ENCODE measurements around the gene PLD3. TPM values are rescaled to one million over a fixed set of nuclear protein-coding genes. Genes with fewer than 3 reads are reported as not detected.
A peak's percentile ranks its signal among the peaks of the same experiment; 100 is the strongest.

The PLD3 gene
- total RNA-seq, 1 experiment from 2014 or later = 146 TPM

- Histone ChIP-seq H3K27ac (no peak overlapping the region), H3K27me3 (ENCODE audit: insufficient read depth, low read depth) (no peaks in the 10 kb centered on the region), H3K36me3 (ENCODE audit: low read depth) (no peaks in the 10 kb centered on the region), H2AFZ (no peak overlapping the region), H3K4me1 (replicated peaks; ENCODE audit: insufficient read depth) (peaks cover 18% of the 10 kb centered on the region), H3K4me2 (peak overlapping the region; percentile 77; the same call in 1 of the 2 replicates), H3K79me2 (ENCODE audit: low read depth) (no peaks in the 10 kb centered on the region), H4K20me1 (ENCODE audit: insufficient read depth) (no peaks in the 10 kb centered on the region), H3F3A (ENCODE audit: insufficient read depth, low read depth) (no peaks in the 10 kb centered on the region), H3K9me2 (ENCODE audit: insufficient read depth) (no peaks in the 10 kb centered on the region), H3K4me3 (no peak overlapping the region), H3K9me3 (ENCODE audit: insufficient read depth, low read depth) (no peaks in the 10 kb centered on the region)
- no TSS peak for BruUV-seq (replicated peaks)
- DNase-seq = no peak
- TF ChIP-seq EZH2 (IDR thresholded peaks at IDR 0.05; ENCODE audit: low read depth) = no peak
- TF ChIP-seq CTCF (conservative IDR thresholded peaks at IDR 0.05) = no peak
- intact Hi-C loops (cut with micrococcal nuclease; ENCODE audit: unreplicated experiment) = loop anchor here (2.0 to 10.0 kb wide), 3 partner anchors 47 to 131 kb away; partner anchors contain the start of genes BLVRB, C19orf47 and PLD3
- POLR2A ChIA-PET (ENCODE audit: unreplicated experiment) = no interaction called here
- CTCF ChIA-PET = interaction anchor here (0.5 to 0.7 kb wide), 3 partner anchors 18 to 77 kb away, joined by 3 to 4 read pairs (median 3); no protein-coding TSS in a partner anchor
These were observed 45.7 kb downstream of the PLD3 start for GRCh38 chr19:40393894-40394815.

- Histone ChIP-seq H3K9me3 (ENCODE audit: insufficient read depth, low read depth) (no peaks in the 10 kb centered on the region), H3K27ac (no peak overlapping the region), H3K9me2 (ENCODE audit: insufficient read depth) (no peaks in the 10 kb centered on the region), H3K4me3 (no peak overlapping the region), H3K4me1 (replicated peaks; ENCODE audit: insufficient read depth) (peaks cover 18% of the 10 kb centered on the region), H3K4me2 (no peak overlapping the region), H3K79me2 (ENCODE audit: low read depth) (no peaks in the 10 kb centered on the region), H4K20me1 (ENCODE audit: insufficient read depth) (no peaks in the 10 kb centered on the region), H3K27me3 (ENCODE audit: insufficient read depth, low read depth) (no peaks in the 10 kb centered on the region), H2AFZ (no peak overlapping the region), H3F3A (ENCODE audit: insufficient read depth, low read depth) (0 out of 2 replicates have a peak, but pooled peaks cover 4% of the 10 kb centered on the region), H3K36me3 (ENCODE audit: low read depth) (no peaks in the 10 kb centered on the region)
- DNase-seq = no peak
- ChIA-PET CTCF (interaction anchor here (0.5 to 0.6 kb wide), 2 partner anchors 26 to 76 kb away, joined by 3 to 4 read pairs; no protein-coding TSS in a partner anchor), POLR2A (ENCODE audit: unreplicated experiment) (no interaction called here)
- intact Hi-C loops (cut with micrococcal nuclease; ENCODE audit: unreplicated experiment) = loop anchor here (5.0 to 10.0 kb wide), 2 partner anchors 48 to 130 kb away; partner anchors contain the start of genes C19orf47 and PLD3
- BruUV-seq (replicated peaks) = no TSS peak
- TF ChIP-seq CTCF (conservative IDR thresholded peaks at IDR 0.05) (no peak), EZH2 (IDR thresholded peaks at IDR 0.05; ENCODE audit: low read depth) (no peak)
These were observed 46.3 kb downstream of the PLD3 start for GRCh38 chr19:40394816-40395210.

GRCh38 chr19:40395956-40396355, 47.5 kb downstream of the PLD3 start:
- ChIA-PET POLR2A (ENCODE audit: unreplicated experiment) (no interaction called here), CTCF (interaction anchor here (0.6 kb wide), 1 partner anchor 13 kb away, joined by 4 read pairs; no protein-coding TSS in a partner anchor)
- TF ChIP-seq CTCF (conservative IDR thresholded peaks at IDR 0.05) = no peak
- no peak for TF ChIP-seq EZH2 (IDR thresholded peaks at IDR 0.05; ENCODE audit: low read depth)
- H2AFZ ChIP-seq = no peak overlapping the region
- no peaks in the 10 kb centered on the region for H3K9me3 ChIP-seq (ENCODE audit: insufficient read depth, low read depth)
- H3K79me2 ChIP-seq (ENCODE audit: low read depth) = no peaks in the 10 kb centered on the region
- H4K20me1 ChIP-seq (ENCODE audit: insufficient read depth) = no peaks in the 10 kb centered on the region
- H3K4me1 ChIP-seq (replicated peaks; ENCODE audit: insufficient read depth) = peaks cover 18% of the 10 kb centered on the region
- H3K36me3 ChIP-seq (ENCODE audit: low read depth) = no peaks in the 10 kb centered on the region
- no TSS peak for BruUV-seq (replicated peaks)
- intact Hi-C loops (cut with micrococcal nuclease; ENCODE audit: unreplicated experiment) = loop anchor here (10.0 kb wide), 1 partner anchor 129 kb away; no protein-coding TSS in a partner anchor
- H3K9me2 ChIP-seq (ENCODE audit: insufficient read depth) = no peaks in the 10 kb centered on the region
- H3K4me2 ChIP-seq = no peak overlapping the region
- H3K27me3 ChIP-seq (ENCODE audit: insufficient read depth, low read depth) = no peaks in the 10 kb centered on the region
- no peak overlapping the region for H3K4me3 ChIP-seq
- H3F3A ChIP-seq (ENCODE audit: insufficient read depth, low read depth) = 0 out of 2 replicates have a peak, but pooled peaks cover 4% of the 10 kb centered on the region
- no peak overlapping the region for H3K27ac ChIP-seq
- no peak for DNase-seq

Measured in PC-9 (cell line).